HepG2 (cell line): ENCODE data around the gene SLC34A3. TPM values are rescaled to one million over a fixed set of nuclear protein-coding genes. Genes with fewer than 3 reads are reported as not detected.

ENCODE experiments used
- AHDC1 ChIP-seq: sonication (generic); formaldehyde crosslinking; IDR thresholded peaks from 2 replicates; pipeline ENCODE4 v1.5.1; 2020; ENCODE audit warnings: mild to moderate bottlenecking, missing genetic modification reagents, borderline replicate concordance
- CERS6 ChIP-seq: sonication (generic); formaldehyde crosslinking; IDR thresholded peaks from 2 replicates; pipeline ENCODE4 v1.5.0; 2020; ENCODE audit warnings: missing genetic modification reagents
- KLF16 ChIP-seq, 2 experiments: sonication (generic) in 1 of 2; formaldehyde crosslinking in 1 of 2; IDR thresholded peaks; 2 replicates each; pipeline versions ENCODE4 v1.6.1 to v1.8.0; 2016 to 2023; ENCODE audit warnings: missing genetic modification reagents in 2 of 2, missing compliant biosample characterization in 1 of 2
- MED1 ChIP-seq: sonication (generic); formaldehyde crosslinking; IDR thresholded peaks from 2 replicates; pipeline ENCODE4 v1.4.0; 2020; ENCODE audit warnings: missing genetic modification reagents
- MEIS2 ChIP-seq: sonication (generic); formaldehyde crosslinking; IDR thresholded peaks from 2 replicates; pipeline ENCODE4 v1.9.0; 2021; ENCODE audit warnings: mild to moderate bottlenecking, missing genetic modification reagents
- NAIF1 ChIP-seq: sonication (generic); formaldehyde crosslinking; IDR thresholded peaks from 2 replicates; pipeline ENCODE4 v1.5.0; 2020; ENCODE audit warnings: mild to moderate bottlenecking, missing genetic modification reagents, borderline replicate concordance
- PRDM10 ChIP-seq: sonication (generic); formaldehyde crosslinking; IDR thresholded peaks from 2 replicates; pipeline ENCODE4 v1.4.0; 2020; ENCODE audit warnings: low read depth, missing genetic modification reagents
- ZFY ChIP-seq: sonication (generic); formaldehyde crosslinking; IDR thresholded peaks from 2 replicates; pipeline ENCODE4 v1.4.0; 2020; ENCODE audit warnings: missing genetic modification reagents
- ZNF496 ChIP-seq: sonication (generic); formaldehyde crosslinking; IDR thresholded peaks from 2 replicates; pipeline ENCODE4 v1.8.1; 2023; ENCODE audit warnings: mild to moderate bottlenecking, moderate library complexity, missing genetic modification reagents; ENCODE audit not compliant: insufficient replicate concordance
- ZNF761 ChIP-seq: sonication (generic); formaldehyde crosslinking; conservative IDR thresholded peaks from 2 replicates; pipeline ENCODE4 v1.4.0; 2020; ENCODE audit warnings: mild to moderate bottlenecking, missing genetic modification reagents
- polyA plus RNA-seq, 8 experiments: library from polyadenylated mRNA; depleted of rRNA in 3 of 8; stranded (reverse) in 7 of 8; unstranded in 1 of 8; fragments of >200 nt; fragmentation: Illumina TruSeq in 4 of 8; extraction: Trizol in 4 of 8; gene quantifications; 2 replicates each; pipeline versions ENCODE4 v1.2.1 to v1.2.3, GENCODE V29; 2011 to 2016; ENCODE audit warnings: low read depth in 4 of 8, missing spikeins in 1 of 8, mixed read lengths in 1 of 8; ENCODE audit not compliant: insufficient read depth in 1 of 8
- total RNA-seq, 5 experiments: library from RNA; depleted of rRNA; stranded (reverse); fragments of >200 nt; fragmentation: Illumina TruSeq; extraction: Trizol; gene quantifications; 2 replicates each; pipeline ENCODE4 v1.2.3, GENCODE V29; 2016; ENCODE audit warnings: low read depth in 1 of 5
- TF ChIP-seq, protein P1 (sequence below): sonication (generic); formaldehyde crosslinking; IDR thresholded peaks from 2 replicates; pipeline ENCODE4 v1.5.0; 2020; ENCODE audit warnings: mild to moderate bottlenecking, missing genetic modification reagents
- TF ChIP-seq, protein P2 (sequence below): sonication (generic); formaldehyde crosslinking; IDR thresholded peaks from 2 replicates; pipeline ENCODE4 v1.8.1; 2023; ENCODE audit warnings: mild to moderate bottlenecking, moderate library complexity, missing genetic modification reagents

Gene SLC34A3
- total and polyA plus RNA-seq, 2 of the 13 experiments (the other 11 are each of a cell fraction or from before 2014, with no cell fraction given): 0.07 to 1.0 TPM

- no peak for TF ChIP-seq PRDM10 (CRISPR knock-in tag)
- TF ChIP-seq MED1 (CRISPR knock-in tag): peak; percentile 80
- no peak for TF ChIP-seq ZNF761 (CRISPR knock-in tag)
- no peak for TF ChIP-seq AHDC1 (CRISPR knock-in tag)
- TF ChIP-seq ZNF496 (CRISPR knock-in tag): no peak
- TF ChIP-seq CERS6 (CRISPR knock-in tag): no peak
- no peak for TF ChIP-seq MEIS2
- TF ChIP-seq, protein P1, sequence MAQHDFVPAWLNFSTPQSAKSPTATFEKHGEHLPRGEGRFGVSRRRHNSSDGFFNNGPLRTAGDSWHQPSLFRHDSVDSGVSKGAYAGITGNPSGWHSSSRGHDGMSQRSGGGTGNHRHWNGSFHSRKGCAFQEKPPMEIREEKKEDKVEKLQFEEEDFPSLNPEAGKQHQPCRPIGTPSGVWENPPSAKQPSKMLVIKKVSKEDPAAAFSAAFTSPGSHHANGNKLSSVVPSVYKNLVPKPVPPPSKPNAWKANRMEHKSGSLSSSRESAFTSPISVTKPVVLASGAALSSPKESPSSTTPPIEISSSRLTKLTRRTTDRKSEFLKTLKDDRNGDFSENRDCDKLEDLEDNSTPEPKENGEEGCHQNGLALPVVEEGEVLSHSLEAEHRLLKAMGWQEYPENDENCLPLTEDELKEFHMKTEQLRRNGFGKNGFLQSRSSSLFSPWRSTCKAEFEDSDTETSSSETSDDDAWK: no peak
- TF ChIP-seq, protein P2, sequence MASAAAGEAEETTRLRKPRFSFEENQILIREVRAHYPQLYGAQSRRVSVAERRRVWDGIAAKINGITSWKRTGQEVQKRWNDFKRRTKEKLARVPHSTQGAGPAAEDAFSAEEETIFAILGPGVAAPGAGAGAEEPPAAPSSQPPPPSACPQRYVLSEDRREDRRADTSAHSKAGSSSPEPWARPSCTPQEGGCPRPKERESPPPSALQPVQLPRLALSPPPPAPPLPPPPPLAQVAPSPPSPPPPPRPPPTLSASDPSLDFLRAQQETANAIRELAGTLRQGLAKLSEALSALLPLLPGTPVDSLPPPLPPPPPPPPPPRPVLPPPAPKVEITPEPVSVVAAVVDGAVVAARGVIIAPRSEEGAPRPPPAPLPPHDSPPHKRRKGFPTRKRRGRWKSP (CRISPR knock-in tag): peak; percentile 90
- TF ChIP-seq NAIF1 (CRISPR knock-in tag): no peak
- TF ChIP-seq KLF16 (CRISPR knock-in tag; IDR thresholded peaks at IDR 0.05): peak in 1 of 2 experiments; percentile 75; a peak in 2 of 4 replicates
- TF ChIP-seq ZFY (CRISPR knock-in tag): peak; percentile 95
Observed at GRCh38 chr9:137188490-137189296, 42.0 kb upstream of the SLC34A3 start, which contains the start of the genes ANAPC2 and SSNA1 (continued).
